IMR-90 (cell line): ENCODE results near the gene RABGEF1.
"Not testable (repeated sequence)": the region's sequence is repeated elsewhere in the genome, so short reads cannot be mapped to it uniquely, and the experiment has no call there.

ENCODE experiments used
- NFE2L2 ChIP-seq: fragments of 150-350 bp; IDR thresholded peaks from 2 replicates; pipeline ENCODE4 v1.6.1; 2016; ENCODE audit warnings: low read depth, mild to moderate bottlenecking, low read length
- POLR2A ChIP-seq: IDR thresholded peaks from 2 replicates; pipeline ENCODE4 v1.6.1; 2012; ENCODE audit warnings: mild to moderate bottlenecking, low read depth, low read length
- TF ChIP-seq, protein P1 (sequence below): fragments of 150-350 bp; IDR thresholded peaks from 2 replicates; pipeline ENCODE4 v1.6.1; 2017; ENCODE audit warnings: mild to moderate bottlenecking, antibody characterized with exemption, low read length, low read depth
- TF ChIP-seq, protein P2 (sequence below): conservative IDR thresholded peaks from 2 replicates; pipeline ENCODE4 v1.5.1; 2012; ENCODE audit warnings: mild to moderate bottlenecking, low read depth, low read length, improper control_type of control experiment

DNA sequence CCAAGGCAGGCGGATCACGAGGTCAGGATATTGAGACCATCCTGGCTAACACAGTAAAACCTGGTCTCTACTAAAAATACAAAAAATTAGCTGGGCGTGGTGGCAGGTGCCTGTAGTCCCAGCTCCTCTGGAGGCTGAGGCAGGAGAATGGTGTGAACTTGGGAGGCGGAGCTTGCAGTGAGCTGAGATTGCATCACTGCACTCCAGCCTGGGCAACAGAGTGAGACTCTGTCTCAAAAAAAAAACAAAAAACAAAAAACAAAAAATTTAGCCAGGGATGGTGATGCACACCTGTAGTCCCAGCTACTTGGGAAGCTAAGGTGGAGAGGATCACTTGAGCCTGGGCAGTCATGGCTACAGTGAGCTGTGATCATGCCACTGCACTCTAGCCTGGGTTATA is 14.5 kb downstream of the RABGEF1 start:
- TF ChIP-seq POLR2A, NFE2L2: not testable (repeated sequence)
- TF ChIP-seq, protein P1, sequence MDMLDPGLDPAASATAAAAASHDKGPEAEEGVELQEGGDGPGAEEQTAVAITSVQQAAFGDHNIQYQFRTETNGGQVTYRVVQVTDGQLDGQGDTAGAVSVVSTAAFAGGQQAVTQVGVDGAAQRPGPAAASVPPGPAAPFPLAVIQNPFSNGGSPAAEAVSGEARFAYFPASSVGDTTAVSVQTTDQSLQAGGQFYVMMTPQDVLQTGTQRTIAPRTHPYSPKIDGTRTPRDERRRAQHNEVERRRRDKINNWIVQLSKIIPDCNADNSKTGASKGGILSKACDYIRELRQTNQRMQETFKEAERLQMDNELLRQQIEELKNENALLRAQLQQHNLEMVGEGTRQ: not testable (repeated sequence)
- TF ChIP-seq, protein P2, sequence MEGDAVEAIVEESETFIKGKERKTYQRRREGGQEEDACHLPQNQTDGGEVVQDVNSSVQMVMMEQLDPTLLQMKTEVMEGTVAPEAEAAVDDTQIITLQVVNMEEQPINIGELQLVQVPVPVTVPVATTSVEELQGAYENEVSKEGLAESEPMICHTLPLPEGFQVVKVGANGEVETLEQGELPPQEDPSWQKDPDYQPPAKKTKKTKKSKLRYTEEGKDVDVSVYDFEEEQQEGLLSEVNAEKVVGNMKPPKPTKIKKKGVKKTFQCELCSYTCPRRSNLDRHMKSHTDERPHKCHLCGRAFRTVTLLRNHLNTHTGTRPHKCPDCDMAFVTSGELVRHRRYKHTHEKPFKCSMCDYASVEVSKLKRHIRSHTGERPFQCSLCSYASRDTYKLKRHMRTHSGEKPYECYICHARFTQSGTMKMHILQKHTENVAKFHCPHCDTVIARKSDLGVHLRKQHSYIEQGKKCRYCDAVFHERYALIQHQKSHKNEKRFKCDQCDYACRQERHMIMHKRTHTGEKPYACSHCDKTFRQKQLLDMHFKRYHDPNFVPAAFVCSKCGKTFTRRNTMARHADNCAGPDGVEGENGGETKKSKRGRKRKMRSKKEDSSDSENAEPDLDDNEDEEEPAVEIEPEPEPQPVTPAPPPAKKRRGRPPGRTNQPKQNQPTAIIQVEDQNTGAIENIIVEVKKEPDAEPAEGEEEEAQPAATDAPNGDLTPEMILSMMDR: not testable (repeated sequence)
